ENCODE data around the gene RALY.

The RALY gene

DNA sequence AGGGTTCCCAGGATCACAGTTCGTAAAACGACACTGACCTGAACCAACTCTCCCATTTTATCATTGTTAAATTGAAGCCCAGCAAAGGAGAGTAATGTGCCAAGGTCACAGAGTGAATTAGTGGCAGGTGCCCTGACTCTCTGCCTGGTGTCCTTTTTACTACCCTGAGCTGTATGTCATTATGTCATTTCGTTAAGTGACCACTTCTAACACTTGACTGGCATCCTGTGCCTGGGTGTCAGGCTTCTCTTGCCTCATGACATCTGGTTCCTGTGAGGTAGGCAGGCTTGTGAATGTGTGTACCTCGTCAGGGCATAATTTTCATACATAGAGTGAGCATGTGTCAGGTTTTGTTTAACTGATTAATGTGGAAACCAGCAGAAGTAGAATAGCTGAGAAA is 48.6 kb downstream of the RALY start:
- H3K27ac ChIP-seq: no peak overlapping the region
- TF ChIP-seq, protein P1, sequence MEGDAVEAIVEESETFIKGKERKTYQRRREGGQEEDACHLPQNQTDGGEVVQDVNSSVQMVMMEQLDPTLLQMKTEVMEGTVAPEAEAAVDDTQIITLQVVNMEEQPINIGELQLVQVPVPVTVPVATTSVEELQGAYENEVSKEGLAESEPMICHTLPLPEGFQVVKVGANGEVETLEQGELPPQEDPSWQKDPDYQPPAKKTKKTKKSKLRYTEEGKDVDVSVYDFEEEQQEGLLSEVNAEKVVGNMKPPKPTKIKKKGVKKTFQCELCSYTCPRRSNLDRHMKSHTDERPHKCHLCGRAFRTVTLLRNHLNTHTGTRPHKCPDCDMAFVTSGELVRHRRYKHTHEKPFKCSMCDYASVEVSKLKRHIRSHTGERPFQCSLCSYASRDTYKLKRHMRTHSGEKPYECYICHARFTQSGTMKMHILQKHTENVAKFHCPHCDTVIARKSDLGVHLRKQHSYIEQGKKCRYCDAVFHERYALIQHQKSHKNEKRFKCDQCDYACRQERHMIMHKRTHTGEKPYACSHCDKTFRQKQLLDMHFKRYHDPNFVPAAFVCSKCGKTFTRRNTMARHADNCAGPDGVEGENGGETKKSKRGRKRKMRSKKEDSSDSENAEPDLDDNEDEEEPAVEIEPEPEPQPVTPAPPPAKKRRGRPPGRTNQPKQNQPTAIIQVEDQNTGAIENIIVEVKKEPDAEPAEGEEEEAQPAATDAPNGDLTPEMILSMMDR (conservative IDR thresholded peaks at IDR 0.05): no peak

- TF ChIP-seq, protein P1 (conservative IDR thresholded peaks at IDR 0.05): no peak
- no peak overlapping the region for H3K27ac ChIP-seq
Measured at GRCh38 chr20:34043025-34043424, 49.3 kb downstream of the RALY start.

GRCh38 chr20:34045294-34045693 is 51.6 kb downstream of the RALY start:
- TF ChIP-seq, protein P1 (conservative IDR thresholded peaks at IDR 0.05): no peak
- no peak overlapping the region for H3K27ac ChIP-seq

GRCh38 chr20:34045930-34046725 is 52.4 kb downstream of the RALY start:
- H3K27ac ChIP-seq: no peak overlapping the region
- TF ChIP-seq, protein P1 (conservative IDR thresholded peaks at IDR 0.05): no peak

DNA sequence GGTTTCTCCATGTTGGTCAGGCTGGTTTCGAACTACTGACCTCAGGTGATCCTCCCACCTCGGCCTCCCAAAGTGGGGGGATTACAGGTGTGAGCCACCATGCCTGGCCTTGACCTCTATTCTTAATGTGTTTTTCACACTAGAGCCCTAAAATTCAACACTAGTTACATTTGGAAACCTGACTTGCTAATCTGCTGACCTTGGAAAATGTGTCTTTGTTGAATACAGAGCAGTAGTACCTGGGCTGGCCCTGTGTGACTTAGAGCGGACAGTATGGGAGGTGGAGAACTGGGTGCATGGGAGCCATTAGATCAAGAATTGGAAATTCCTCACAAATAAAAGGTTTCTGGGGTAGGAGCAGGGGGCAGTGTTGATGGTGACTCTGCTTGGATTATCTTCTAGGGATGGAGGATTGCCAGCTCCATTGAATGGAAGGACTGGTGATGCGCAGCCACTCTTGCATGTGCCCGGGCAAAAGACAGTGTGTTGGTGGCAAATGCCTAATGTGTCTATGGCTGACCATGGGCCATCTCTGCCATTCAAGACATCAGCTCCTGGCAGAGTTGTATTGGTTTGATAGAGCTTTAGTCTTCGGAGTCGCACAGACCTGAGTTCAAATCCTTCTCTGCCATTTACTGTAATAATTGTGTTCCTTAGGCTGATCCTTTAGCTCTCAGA is 53.4 kb downstream of the RALY start:
- TF ChIP-seq, protein P1 (conservative IDR thresholded peaks at IDR 0.05): no peak
- peak overlapping the region; percentile 72 for H3K27ac ChIP-seq

GRCh38 chr20:34047917-34048316 is 54.2 kb downstream of the RALY start:
- H3K27ac ChIP-seq: peak overlapping the region; percentile 72
- TF ChIP-seq, protein P1 (conservative IDR thresholded peaks at IDR 0.05): no peak

- TF ChIP-seq, protein P1 (conservative IDR thresholded peaks at IDR 0.05): no peak
- H3K27ac ChIP-seq: no peak overlapping the region
Measured at GRCh38 chr20:34049389-34049788, 55.7 kb downstream of the RALY start.
